Naive thymus-derived CD4-positive, alpha-beta T cell (primary cell): ENCODE results near the gene GNB3. TPM values are rescaled to one million over a fixed set of nuclear protein-coding genes. Genes with fewer than 3 reads are reported as not detected.

Experiments
- ATAC-seq: fragments of 150-1000 bp; cut with Tn5 transposase; 2 replicates; pipeline ENCODE4 v1.10.0; 2021; ENCODE audit warnings: mild to moderate bottlenecking, moderate library complexity
- CTCF ChIA-PET: fragments of 350-600 bp; sonication (Branson Sonifier 250); formaldehyde crosslinking; loops from one replicate; lab custom pipeline; 2021; ENCODE audit warnings: antibody characterized with exemption; lab: Charles Lee
- POLR2A ChIA-PET: fragments of 350-600 bp; sonication (Branson Sonifier 250); formaldehyde crosslinking; loops from one replicate; lab custom pipeline; 2021; ENCODE audit warnings: antibody characterized with exemption, inconsistent platforms; lab: Charles Lee
- DNase-seq, 9 donors: peaks; one replicate each; pipeline versions ENCODE4 v3.0.0 to v3.0.0-alpha.2; 2020 to 2022; ENCODE audit warnings: mixed read lengths in 1 of 9
- H3K27ac ChIP-seq: one replicate; pipeline ENCODE4 v1.7.0; 2013; ENCODE audit warnings: mild to moderate bottlenecking, low read depth, low read length, moderate library complexity
- H3K27me3 ChIP-seq, 2 donors: one replicate each; pipeline ENCODE4 v1.7.0; 2013; ENCODE audit warnings: low read length in 2 of 2, mild to moderate bottlenecking in 2 of 2, moderate library complexity in 2 of 2; ENCODE audit not compliant: control insufficient read depth in 2 of 2, insufficient read depth in 2 of 2
- H3K36me3 ChIP-seq, 3 experiments: 1 replicate in 2 of 3; 2 replicates in 1 of 3; pipeline ENCODE4 v1.7.0; 2013; ENCODE audit warnings: low read length in 3 of 3, mild to moderate bottlenecking in 3 of 3, moderate library complexity in 1 of 3; ENCODE audit not compliant: insufficient read depth in 3 of 3, control insufficient read depth in 2 of 3
- H3K4me1 ChIP-seq, 2 donors: one replicate each; pipeline ENCODE4 v1.7.0; 2013; ENCODE audit warnings: low read length in 2 of 2, mild to moderate bottlenecking in 2 of 2, moderate library complexity in 1 of 2; ENCODE audit not compliant: control insufficient read depth in 2 of 2, insufficient read depth in 2 of 2
- H3K4me3 ChIP-seq: 2 replicates; pipeline ENCODE4 v1.7.0; 2013; ENCODE audit warnings: mild to moderate bottlenecking, low read length
- H3K9me3 ChIP-seq, 3 experiments: 1 replicate in 2 of 3; 2 replicates in 1 of 3; pipeline ENCODE4 v1.7.0; 2013; ENCODE audit warnings: low read length in 3 of 3; ENCODE audit not compliant: control insufficient read depth in 2 of 3
- H3K27ac Mint-ChIP-seq, 9 donors: one replicate each; pipeline ENCODE4 v1.8.0; 2020 to 2022; ENCODE audit warnings: mixed read lengths in 9 of 9, mild to moderate bottlenecking in 8 of 9, moderate library complexity in 5 of 9, inconsistent platforms in 2 of 9
- H3K27me3 Mint-ChIP-seq, 5 donors: one replicate each; pipeline ENCODE4 v1.8.0; 2021 to 2022; ENCODE audit warnings: mixed read lengths in 5 of 5, mild to moderate bottlenecking in 1 of 5
- H3K36me3 Mint-ChIP-seq, 5 donors: one replicate each; pipeline ENCODE4 v1.8.0; 2020 to 2022; ENCODE audit warnings: mixed read lengths in 5 of 5, mild to moderate bottlenecking in 3 of 5, inconsistent platforms in 1 of 5
- H3K4me1 Mint-ChIP-seq, 7 donors: one replicate each; pipeline ENCODE4 v1.8.0; 2020 to 2022; ENCODE audit warnings: mixed read lengths in 7 of 7, mild to moderate bottlenecking in 3 of 7, inconsistent platforms in 1 of 7
- H3K4me3 Mint-ChIP-seq, 10 donors: one replicate each; pipeline ENCODE4 v1.8.0; 2020 to 2022; ENCODE audit warnings: mild to moderate bottlenecking in 10 of 10, mixed read lengths in 10 of 10, moderate library complexity in 6 of 10, inconsistent platforms in 2 of 10
- H3K9me3 Mint-ChIP-seq, 11 donors: one replicate each; pipeline ENCODE4 v1.8.0; 2020 to 2022; ENCODE audit warnings: mixed read lengths in 11 of 11, mild to moderate bottlenecking in 4 of 11, inconsistent platforms in 1 of 11, moderate library complexity in 1 of 11
- intact Hi-C, 2 donors: fragments of 100-400 bp; cut with micrococcal nuclease; formaldehyde crosslinking; loops; one replicate each; pipeline ENCODE4 v1.15.1; 2023
- polyA plus RNA-seq, 2 donors: library from polyadenylated mRNA; unstranded; fragments of 300-500 nt; fragmentation: Illumina TruSeq; gene quantifications; one replicate each; pipeline ENCODE4 v1.2.3, GENCODE V29; 2021
- total RNA-seq, 6 experiments: library from RNA in 5 of 6; stranded (reverse) in 5 of 6; gene quantifications; 1 replicate in 5 of 6; 2 replicates in 1 of 6; pipeline ENCODE4 v1.2.3 and lab custom pipeline; 2021 to 2026

GNB3 gene
- total and polyA plus RNA-seq, 7 experiments from 2014 or later, result 0.23 to 11.8 (median 2.5) TPM; not detected in 1

DNA sequence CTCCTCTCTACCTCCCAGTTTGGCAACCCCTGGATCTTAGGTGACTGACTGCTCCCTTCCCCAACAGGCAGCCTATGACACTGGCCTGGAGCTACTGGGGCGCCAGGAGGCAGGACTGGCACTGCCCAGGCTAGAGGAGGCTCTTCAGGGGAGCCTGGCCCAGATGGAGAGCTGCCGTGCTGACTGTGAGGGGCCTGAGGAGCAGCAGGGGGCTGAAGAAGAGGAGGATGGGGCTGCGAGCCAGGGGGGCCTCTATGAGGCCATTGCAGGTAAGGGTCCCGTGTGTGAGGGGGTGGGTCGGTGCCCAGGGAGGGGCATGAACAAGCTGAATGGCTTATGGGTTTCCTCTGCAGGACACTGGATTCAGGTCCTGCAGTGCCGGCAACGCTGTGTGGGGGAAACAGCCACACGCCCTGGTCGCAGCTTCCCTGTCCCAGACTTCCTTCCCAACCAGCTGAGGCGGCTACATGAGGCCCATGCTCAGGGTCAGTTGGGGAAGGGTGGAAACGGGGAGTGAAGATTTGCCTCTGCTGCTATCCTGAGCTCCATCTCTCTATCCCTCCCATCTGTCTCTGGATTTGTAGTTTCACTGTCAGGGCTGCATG, 10.3 kb upstream of the GNB3 start:
- Mint-ChIP-seq H3K27ac (peak overlapping the region in 6 of 9 donors; percentile 17 to 86 (median 34)), H3K4me1 (peaks cover 13 to 31% (median 23%) of the 10 kb centered on the region in 7 donors), H3K36me3 (peaks cover 0 to 4% (median 0%) of the 10 kb centered on the region in 5 donors), H3K9me3 (peaks cover 0 to 2% (median 0%) of the 10 kb centered on the region in 11 donors), H3K27me3 (peaks cover 3 to 47% (median 9%) of the 10 kb centered on the region in 5 donors), H3K4me3 (peak overlapping the region; percentile 37 to 98 (median 80))
- Histone ChIP-seq H3K27me3 (peaks cover 0 to 4% of the 10 kb centered on the region in 2 donors), H3K9me3 (no peaks in the 10 kb centered on the region), H3K4me1 (peaks cover 0 to 4% of the 10 kb centered on the region in 2 donors), H3K27ac (no peak overlapping the region), H3K4me3 (no peak overlapping the region), H3K36me3 (no peaks in the 10 kb centered on the region)
- no peak for DNase-seq
- CTCF ChIA-PET, result interaction anchor here (0.5 to 1.6 kb wide), 7 partner anchors 8 to 267 kb away, joined by 3 to 5 read pairs (median 4); partner anchors contain the start of genes MLF2 and USP5
- POLR2A ChIA-PET, result interaction anchor here (0.6 to 13.2 kb wide), 8 partner anchors 22 to 203 kb away, joined by 3 to 91 read pairs (median 11); partner anchors contain the start of genes CDCA3, COPS7A, MLF2 and USP5
- intact Hi-C loops, result no loop called here
- no peak for ATAC-seq

DNA sequence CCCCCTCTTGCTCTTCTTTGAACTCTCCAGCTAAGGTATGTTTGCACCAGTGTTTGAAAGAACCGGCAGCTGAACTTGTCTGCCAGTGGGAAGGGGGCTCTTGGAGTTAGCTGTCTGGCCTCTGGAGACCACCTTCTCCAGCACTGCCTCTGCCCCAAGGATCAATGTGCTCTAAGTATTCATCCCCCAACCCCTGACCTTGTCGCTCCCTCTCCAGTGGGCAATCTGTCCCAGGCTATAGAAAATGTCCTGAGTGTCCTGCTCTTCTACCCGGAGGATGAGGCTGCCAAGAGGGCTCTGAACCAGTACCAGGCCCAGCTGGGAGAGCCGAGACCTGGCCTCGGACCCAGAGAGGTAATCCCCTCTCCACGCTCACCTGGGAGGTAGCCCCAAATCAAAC, 9.7 kb upstream of the GNB3 start:
- Histone ChIP-seq H3K36me3 (no peaks in the 10 kb centered on the region), H3K9me3 (no peaks in the 10 kb centered on the region), H3K27me3 (peaks cover 0 to 4% of the 10 kb centered on the region in 2 donors), H3K4me1 (peaks cover 3 to 4% of the 10 kb centered on the region in 2 donors), H3K27ac (no peak overlapping the region), H3K4me3 (no peak overlapping the region)
- ChIA-PET POLR2A (interaction anchor here (0.6 to 13.2 kb wide), 6 partner anchors 21 to 204 kb away, joined by 3 to 91 read pairs (median 6); partner anchors contain the start of genes CDCA3, MLF2 and USP5), CTCF (interaction anchor here (0.6 to 1.1 kb wide), 5 partner anchors 8 to 266 kb away, joined by 3 to 4 read pairs (median 3); partner anchors contain the start of gene MLF2)
- Mint-ChIP-seq H3K9me3 (peaks cover 0 to 2% (median 0%) of the 10 kb centered on the region in 11 donors), H3K36me3 (peaks cover 0 to 4% (median 0%) of the 10 kb centered on the region in 5 donors), H3K27me3 (peaks cover 0 to 45% (median 6%) of the 10 kb centered on the region in 5 donors), H3K4me1 (peaks cover 9 to 29% (median 23%) of the 10 kb centered on the region in 7 donors), H3K27ac (peak overlapping the region in 3 of 9 donors; percentile 29 to 57 (median 40)), H3K4me3 (peak overlapping the region in 9 of 10 donors; percentile 0 to 98 (median 34))
- intact Hi-C loops, result no loop called here
- DNase-seq (no peak), ATAC-seq (no peak)

DNA sequence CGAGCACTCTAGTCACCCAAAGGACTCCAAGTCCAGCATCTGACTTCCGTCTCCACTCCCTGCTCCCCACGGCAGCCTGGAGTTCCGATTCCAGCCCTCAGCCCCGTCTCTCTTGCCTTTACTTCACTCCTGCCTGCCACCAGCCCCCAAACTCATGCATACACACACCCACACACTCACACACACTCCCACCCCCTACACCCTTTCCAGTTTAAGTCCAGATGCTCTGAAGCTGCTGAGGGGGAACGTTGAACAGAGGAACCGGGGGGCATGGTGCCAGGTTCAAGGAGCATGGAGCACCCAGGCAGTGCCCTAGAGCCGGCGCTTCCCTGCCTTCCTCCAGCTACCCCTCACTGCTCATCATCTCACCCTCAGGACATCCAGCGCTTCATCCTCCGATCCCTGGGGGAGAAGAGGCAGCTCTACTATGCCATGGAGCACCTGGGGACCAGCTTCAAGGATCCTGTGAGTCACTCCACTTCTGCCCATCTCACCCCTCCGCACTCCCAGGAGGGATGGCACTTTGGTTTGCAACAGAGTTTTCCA, 9.2 kb upstream of the GNB3 start:
- ATAC-seq, result no peak
- Histone ChIP-seq H3K4me3 (no peak overlapping the region), H3K4me1 (peaks cover 4% of the 10 kb centered on the region in 2 donors), H3K27ac (no peak overlapping the region), H3K36me3 (no peaks in the 10 kb centered on the region), H3K9me3 (no peaks in the 10 kb centered on the region), H3K27me3 (peaks cover 0 to 4% of the 10 kb centered on the region in 2 donors)
- intact Hi-C loops, result no loop called here
- CTCF ChIA-PET, result interaction anchor here (0.8 to 1.1 kb wide), 2 partner anchors 8 to 79 kb away, joined by 3 read pairs; no protein-coding TSS in a partner anchor
- Mint-ChIP-seq H3K36me3 (peaks cover 0 to 4% (median 0%) of the 10 kb centered on the region in 5 donors), H3K4me1 (peaks cover 9 to 29% (median 23%) of the 10 kb centered on the region in 7 donors), H3K27ac (no peak overlapping the region), H3K4me3 (peak overlapping the region in 2 of 10 donors; percentile 94 to 98), H3K27me3 (peaks cover 0 to 41% (median 6%) of the 10 kb centered on the region in 5 donors), H3K9me3 (peaks cover 0 to 2% (median 0%) of the 10 kb centered on the region in 11 donors)
- POLR2A ChIA-PET, result interaction anchor here (1.3 to 13.2 kb wide), 3 partner anchors 21 to 182 kb away, joined by 3 to 91 read pairs (median 39); partner anchors contain the start of genes CDCA3, MLF2 and USP5
- no peak for DNase-seq

DNA sequence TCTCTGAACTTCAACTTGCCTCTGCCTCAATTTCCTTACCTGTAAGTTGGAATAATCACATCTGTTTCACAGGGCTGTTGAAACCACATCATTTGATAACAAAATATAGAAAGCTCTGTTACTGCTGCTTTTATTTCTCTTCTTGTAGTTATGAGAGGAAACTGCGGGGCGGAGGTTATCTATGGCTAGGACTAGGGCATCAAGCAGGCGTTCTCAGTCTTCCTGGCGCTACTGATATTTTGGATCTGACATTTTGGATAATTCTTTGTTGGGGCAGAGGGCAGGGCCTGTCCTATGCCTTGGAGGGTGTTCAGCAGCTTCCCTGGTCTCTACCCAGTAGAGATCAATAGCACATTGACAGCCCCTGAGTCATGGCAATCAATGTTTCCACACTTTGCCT, 8.6 kb upstream of the GNB3 start:
- Mint-ChIP-seq H3K4me1 (peaks cover 4 to 28% (median 22%) of the 10 kb centered on the region in 7 donors), H3K36me3 (peaks cover 0 to 4% (median 0%) of the 10 kb centered on the region in 5 donors), H3K4me3 (no peak overlapping the region), H3K27me3 (peaks cover 0 to 40% (median 5%) of the 10 kb centered on the region in 5 donors), H3K9me3 (peaks cover 0 to 2% (median 0%) of the 10 kb centered on the region in 11 donors), H3K27ac (no peak overlapping the region)
- intact Hi-C loops, result no loop called here
- ATAC-seq, result no peak
- peaks cover 0 to 4% of the 10 kb centered on the region in 2 donors for H3K27me3 ChIP-seq
- DNase-seq, result no peak
- H3K27ac ChIP-seq, result no peak overlapping the region
- H3K36me3 ChIP-seq, result no peaks in the 10 kb centered on the region
- H3K9me3 ChIP-seq, result no peaks in the 10 kb centered on the region
- H3K4me3 ChIP-seq, result no peak overlapping the region
- ChIA-PET POLR2A (interaction anchor here (0.6 to 13.2 kb wide), 5 partner anchors 11 to 201 kb away, joined by 3 to 91 read pairs (median 3); partner anchors contain the start of genes CDCA3, GPR162, MLF2 and USP5), CTCF (interaction anchor here (0.9 to 5.6 kb wide), 2 partner anchors 78 to 114 kb away, joined by 3 to 38 read pairs; partner anchors contain the start of gene MLF2)
- peaks cover 4% of the 10 kb centered on the region in 2 donors for H3K4me1 ChIP-seq

DNA sequence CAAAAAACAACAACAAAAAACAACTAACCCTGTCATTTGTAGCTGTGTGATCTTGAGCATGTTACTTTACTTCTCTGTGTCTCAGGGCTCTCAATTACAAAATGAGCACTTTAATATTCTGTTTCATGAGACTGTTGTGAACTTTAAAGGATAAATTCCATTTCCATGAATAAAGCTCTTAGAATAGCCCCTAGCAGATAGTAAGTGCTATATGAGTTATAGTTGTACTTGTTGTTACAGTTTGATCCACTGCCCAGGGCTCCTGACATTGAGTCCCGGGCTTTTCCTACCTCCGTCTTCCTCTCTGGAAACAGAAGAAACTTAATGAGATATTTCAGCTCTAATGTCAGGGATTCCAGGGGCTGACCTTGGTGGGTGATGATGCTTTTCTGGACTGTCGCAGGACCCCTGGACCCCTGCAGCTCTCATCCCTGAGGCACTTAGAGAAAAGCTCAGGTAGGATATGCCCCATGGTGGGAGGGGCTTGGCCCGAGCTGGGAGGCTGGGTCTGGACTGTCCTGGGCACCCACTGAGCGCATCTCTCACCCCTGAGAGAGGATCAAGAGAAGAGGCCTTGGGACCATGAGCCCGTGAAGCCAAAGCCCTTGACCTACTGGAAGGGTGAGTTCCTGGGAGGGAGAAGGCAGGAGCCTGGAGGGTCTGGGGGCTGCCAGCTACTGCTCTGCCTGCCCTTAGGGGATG, 7.4 kb upstream of the GNB3 start:
- Histone ChIP-seq H3K9me3 (no peaks in the 10 kb centered on the region), H3K27me3 (peaks cover 0 to 4% of the 10 kb centered on the region in 2 donors), H3K27ac (no peak overlapping the region), H3K4me1 (peaks cover 0 to 4% of the 10 kb centered on the region in 2 donors), H3K36me3 (no peaks in the 10 kb centered on the region), H3K4me3 (no peak overlapping the region)
- Mint-ChIP-seq H3K4me3 (no peak overlapping the region), H3K4me1 (peaks cover 0 to 16% (median 12%) of the 10 kb centered on the region in 7 donors), H3K27me3 (peaks cover 0 to 32% (median 0%) of the 10 kb centered on the region in 5 donors), H3K27ac (no peak overlapping the region), H3K36me3 (peaks cover 0 to 4% (median 0%) of the 10 kb centered on the region in 5 donors), H3K9me3 (no peaks in the 10 kb centered on the region)
- DNase-seq, result no peak
- ChIA-PET CTCF (interaction anchor here (0.9 to 5.6 kb wide), 11 partner anchors 9 to 211 kb away, joined by 3 to 38 read pairs (median 4); partner anchors contain the start of genes CD4, CDCA3, MLF2 and PTMS), POLR2A (interaction anchor here (0.7 to 13.2 kb wide), 5 partner anchors 8 to 172 kb away, joined by 3 to 91 read pairs (median 4); partner anchors contain the start of genes CDCA3, GPR162, MLF2 and USP5)
- ATAC-seq, result no peak
- intact Hi-C loops, result no loop called here
